IMR-90 (cell line): ENCODE results near the gene CEMIP2. TPM values are rescaled to one million over a fixed set of nuclear protein-coding genes. Genes with fewer than 3 reads are reported as not detected.

Source experiments
- ATAC-seq: fragments of 200-7000 bp; cut with Tn5 transposase; 2 replicates; pipeline ENCODE4 v1.9.1; 2020; ENCODE audit warnings: low read depth, mild to moderate bottlenecking, moderate library complexity
- BruUV-seq: library from RNA; stranded (reverse); fragments of 400-500 nt; replicated peaks from 2 replicates; lab custom pipeline; 2021; lab: Mats Ljungman, UMichigan
- CTCF ChIA-PET: fragments of 300-600 bp; formaldehyde crosslinking; extraction: SDS; loops from one replicate; lab custom pipeline; 2021; ENCODE audit warnings: antibody characterized with exemption; lab: Yijun Ruan, JAX
- POLR2A ChIA-PET: fragments of 300-600 bp; sonication (Branson Sonifier 250); formaldehyde crosslinking; loops from one replicate; lab custom pipeline; 2022; ENCODE audit warnings: antibody characterized with exemption; ENCODE audit not compliant: unreplicated experiment; lab: Charles Lee
- DNase-seq: peaks from one replicate; pipeline ENCODE4 v3.0.0; 2013
- H2AFZ ChIP-seq: replicated peaks from 2 replicates; pipeline ENCODE3; 2013; ENCODE audit warnings: low read length, mild to moderate bottlenecking; ENCODE audit not compliant: poor library complexity
- H2AK5ac ChIP-seq: 2 replicates; pipeline ENCODE4 v1.6.1; 2013; ENCODE audit warnings: low read depth, low read length, inconsistent platforms
- H2AK9ac ChIP-seq: replicated peaks from 2 replicates; pipeline ENCODE3; 2013; ENCODE audit warnings: mild to moderate bottlenecking, low read depth, low read length, moderate library complexity; ENCODE audit not compliant: poor library complexity
- H2BK120ac ChIP-seq: 2 replicates; pipeline ENCODE4 v1.6.1; 2013; ENCODE audit warnings: low read depth, low read length, inconsistent platforms
- H2BK15ac ChIP-seq: 3 replicates; pipeline ENCODE4 v1.6.1; 2013; ENCODE audit warnings: low read depth, low read length, inconsistent platforms
- H2BK20ac ChIP-seq: 2 replicates; pipeline ENCODE4 v1.6.1; 2013; ENCODE audit warnings: low read depth, mild to moderate bottlenecking, inconsistent platforms, low read length, moderate library complexity
- H2BK5ac ChIP-seq: 2 replicates; pipeline ENCODE4 v1.6.1; 2013; ENCODE audit warnings: mild to moderate bottlenecking, low read depth, low read length, inconsistent platforms; ENCODE audit not compliant: poor library complexity, severe bottlenecking
- H3K14ac ChIP-seq: replicated peaks from 2 replicates; pipeline ENCODE4 v1.6.1; 2013; ENCODE audit warnings: low read depth, low read length, inconsistent platforms
- H3K18ac ChIP-seq: 2 replicates; pipeline ENCODE4 v1.6.1; 2013; ENCODE audit warnings: low read depth, low read length, control low read depth
- H3K23ac ChIP-seq: 2 replicates; pipeline ENCODE4 v1.6.1; 2013; ENCODE audit warnings: low read depth, low read length, inconsistent platforms
- H3K27ac ChIP-seq: 2 replicates; pipeline ENCODE4 v1.5.1; 2013; ENCODE audit warnings: mild to moderate bottlenecking, control low read depth, low read length; ENCODE audit not compliant: insufficient read depth
- H3K27me3 ChIP-seq: 2 replicates; pipeline ENCODE4 v1.6.1; 2013; ENCODE audit warnings: low read length; ENCODE audit not compliant: control insufficient read depth, insufficient read depth
- H3K36me3 ChIP-seq: 2 replicates; pipeline ENCODE4 v1.6.1; 2013; ENCODE audit warnings: low read length, mixed read lengths; ENCODE audit not compliant: control insufficient read depth, insufficient read depth
- H3K4ac ChIP-seq: 2 replicates; pipeline ENCODE4 v1.6.1; 2013; ENCODE audit warnings: low read depth, low read length, inconsistent platforms
- H3K4me1 ChIP-seq: 2 replicates; pipeline ENCODE4 v1.6.1; 2013; ENCODE audit warnings: low read length, mixed read lengths; ENCODE audit not compliant: control insufficient read depth, insufficient read depth
- H3K4me2 ChIP-seq: 2 replicates; pipeline ENCODE4 v1.6.1; 2013; ENCODE audit warnings: low read depth, mild to moderate bottlenecking, control low read depth, low read length, moderate library complexity
- H3K4me3 ChIP-seq: 2 replicates; pipeline ENCODE4 v1.5.1; 2013; ENCODE audit warnings: low read depth, mild to moderate bottlenecking, control low read depth, low read length, moderate library complexity; ENCODE audit not compliant: insufficient read depth
- H3K56ac ChIP-seq: 2 replicates; pipeline ENCODE4 v1.6.1; 2013; ENCODE audit warnings: low read length, inconsistent platforms; ENCODE audit not compliant: insufficient read depth; ENCODE audit errors: extremely low read depth
- H3K79me1 ChIP-seq, 2 experiments: 2 replicates each; pipeline ENCODE4 v1.6.1; 2013; ENCODE audit warnings: low read length in 2 of 2, inconsistent platforms in 1 of 2, low read depth in 1 of 2
- H3K9ac ChIP-seq: 2 replicates; pipeline ENCODE4 v1.6.1; 2013; ENCODE audit warnings: low read depth, low read length, control low read depth
- H3K9me1 ChIP-seq: 2 replicates; pipeline ENCODE4 v1.6.1; 2013; ENCODE audit warnings: low read length, inconsistent platforms; ENCODE audit not compliant: insufficient read depth
- H3K9me3 ChIP-seq: 2 replicates; pipeline ENCODE4 v1.6.1; 2013; ENCODE audit warnings: low read length; ENCODE audit not compliant: control insufficient read depth, insufficient read depth
- H4K20me1 ChIP-seq: 2 replicates; pipeline ENCODE4 v1.6.1; 2013; ENCODE audit warnings: low read length, inconsistent platforms; ENCODE audit not compliant: insufficient read depth
- H4K5ac ChIP-seq: 2 replicates; pipeline ENCODE4 v1.6.1; 2013; ENCODE audit warnings: mild to moderate bottlenecking, low read depth, low read length, control low read depth
- H4K8ac ChIP-seq, 2 experiments: 2 replicates each; pipeline ENCODE4 v1.6.1; 2013; ENCODE audit warnings: low read depth in 2 of 2, low read length in 2 of 2, control low read depth in 1 of 2, inconsistent platforms in 1 of 2
- H4K91ac ChIP-seq: 2 replicates; pipeline ENCODE4 v1.6.1; 2013; ENCODE audit warnings: low read depth, low read length, inconsistent platforms; ENCODE audit not compliant: insufficient read depth
- FOS ChIP-seq: fragments of 150-350 bp; IDR thresholded peaks from 2 replicates; pipeline ENCODE4 v1.6.1; 2016; ENCODE audit warnings: low read depth, low read length
- MAFK ChIP-seq: IDR thresholded peaks from 2 replicates; pipeline ENCODE4 v1.6.1; 2012; ENCODE audit warnings: low read depth, low read length, improper control_type of control experiment
- RFX5 ChIP-seq: IDR thresholded peaks from 2 replicates; pipeline ENCODE4 v1.8.0; 2012; ENCODE audit warnings: low read depth, mild to moderate bottlenecking, low read length, moderate library complexity
- SMC3 ChIP-seq: fragments of 150-350 bp; IDR thresholded peaks from 2 replicates; pipeline ENCODE4 v1.6.1; 2016; ENCODE audit warnings: low read depth, mild to moderate bottlenecking, antibody characterized with exemption, low read length, moderate library complexity
- WGBS, 2 experiments: methylation state at CpG; one replicate each; pipeline versions ENCODE4 v1.1.5 to v1.1.7; 2013; ENCODE audit warnings: missing lambda C conversion rate in 2 of 2; ENCODE audit not compliant: insufficient read length in 1 of 2; ENCODE audit errors: extremely low coverage in 2 of 2; 5-methylcytosine and 5-hydroxymethylcytosine counted together
- dilution Hi-C: fragments of 300-500 bp; cut with HindIII; formaldehyde crosslinking; loops from one replicate; pipeline ENCODE4 v1.14.3; 2018; ENCODE audit warnings: low sequenced_read_pairs; ENCODE audit not compliant: unreplicated experiment
- in situ Hi-C: fragments of 300-500 bp; cut with MboI; formaldehyde crosslinking; loops from 3 replicates; pipeline ENCODE4 v1.14.3; 2019; ENCODE audit warnings: low sequenced_read_pairs, inconsistent platforms, mixed read lengths
- intact Hi-C: fragments of 100-400 bp; cut with micrococcal nuclease; formaldehyde crosslinking; loops from 2 replicates; pipeline ENCODE4 v1.10.0; 2022
- polyA plus RNA-seq, 3 experiments: library from polyadenylated mRNA; depleted of rRNA; stranded (reverse); fragments of >200 nt; gene quantifications; 2 replicates each; pipeline ENCODE4 v1.2.3, GENCODE V29; 2012; ENCODE audit warnings: low replicate concordance in 1 of 3
- total RNA-seq: library from RNA; depleted of rRNA; stranded (reverse); fragments of >200 nt; gene quantifications from 2 replicates; pipeline ENCODE4 v1.2.3, GENCODE V29; 2012

CEMIP2 gene
- total and polyA plus RNA-seq, 2 of the 4 experiments (the other 2 are of a cell fraction) = 65.2 to 67.4 TPM

- H3K36me3 ChIP-seq = peaks cover 22% of the 10 kb centered on the region
- POLR2A ChIA-PET = no interaction called here
Observed at GRCh38 chr9:71690063-71690688, 78.1 kb downstream of the CEMIP2 start.

More at GRCh38 chr9:71690063-71690688, 78.1 kb downstream of the CEMIP2 start:
- DNase-seq (peak; percentile 53), ATAC-seq (peak; percentile 35)
- no peak overlapping the region for H3K23ac ChIP-seq
- no peak overlapping the region for H3K27ac ChIP-seq
- intact Hi-C loops (no loop called here), dilution Hi-C loops (no loop called here), in situ Hi-C loops (no loop called here)
- H3K27me3 ChIP-seq = no peaks in the 10 kb centered on the region
- H2AFZ ChIP-seq = no peak overlapping the region
- H3K4me3 ChIP-seq = no peak overlapping the region
- no peak overlapping the region; the same call in 1 of the 2 replicates for H3K56ac ChIP-seq
- H2AK5ac ChIP-seq = no peak overlapping the region; the same call in 1 of the 2 replicates
- no peak overlapping the region for H3K9ac ChIP-seq
- H3K9me3 ChIP-seq = no peaks in the 10 kb centered on the region
- 0 out of 2 replicates have a peak overlapping the region, but pooled peaks have one; percentile 35 for H3K4ac ChIP-seq
- peaks cover 2% of the 10 kb centered on the region; the same call in 1 of the 2 replicates for H3K4me1 ChIP-seq
- H4K5ac ChIP-seq = no peak overlapping the region
- no peak overlapping the region for H4K8ac ChIP-seq
- H2BK120ac ChIP-seq = no peak overlapping the region
- TF ChIP-seq SMC3 (no peak), RFX5 (no peak), MAFK (peak; percentile 50; the same call in 1 of the 2 replicates), FOS (0 out of 2 replicates have a peak, but pooled peaks have one; percentile 29)
- H2AK9ac ChIP-seq = no peak overlapping the region
- H4K20me1 ChIP-seq = no peaks in the 10 kb centered on the region
- H2BK5ac ChIP-seq = peak overlapping the region; percentile 48
- CTCF ChIA-PET = interaction anchor here (0.5 to 1.4 kb wide), 4 partner anchors 9 to 89 kb away, joined by 3 to 6 read pairs (median 4); no protein-coding TSS in a partner anchor
- H2BK20ac ChIP-seq = no peak overlapping the region
- no peak overlapping the region for H4K91ac ChIP-seq
- no peak overlapping the region for H3K18ac ChIP-seq
- H2BK15ac ChIP-seq = no peak overlapping the region
- no TSS peak for BruUV-seq
- H3K79me1 ChIP-seq = peaks cover 9 to 11% of the 10 kb centered on the region in 2 experiments
- peaks cover 17% of the 10 kb centered on the region for H3K9me1 ChIP-seq
- 92% methylated on average over 4 of the region's 10 CpGs; no CpG with 5 or more reads in 1 of the 2 experiments for WGBS, 2 experiments
- H3K4me2 ChIP-seq = no peak overlapping the region
- H3K14ac ChIP-seq = no peak overlapping the region
